IMR-90 (cell line): Measurements from ENCODE around the gene CR1L.

Experiments used
- CEBPB ChIP-seq: IDR thresholded peaks from 2 replicates; pipeline ENCODE4 v1.6.1; 2012; ENCODE audit warnings: low read depth, low read length, improper control_type of control experiment
- FOS ChIP-seq: fragments of 150-350 bp; IDR thresholded peaks from 2 replicates; pipeline ENCODE4 v1.6.1; 2016; ENCODE audit warnings: low read depth, low read length
- MAFK ChIP-seq: IDR thresholded peaks from 2 replicates; pipeline ENCODE4 v1.6.1; 2012; ENCODE audit warnings: low read depth, low read length, improper control_type of control experiment
- MAZ ChIP-seq: IDR thresholded peaks from 2 replicates; pipeline ENCODE4 v1.6.1; 2012; ENCODE audit warnings: low read depth, mild to moderate bottlenecking, low read length, improper control_type of control experiment, moderate library complexity, borderline replicate concordance
- MXI1 ChIP-seq: IDR thresholded peaks from 2 replicates; pipeline ENCODE4 v1.6.1; 2012; ENCODE audit warnings: low read depth, mild to moderate bottlenecking, low read length, moderate library complexity, borderline replicate concordance
- POLR2A ChIP-seq: IDR thresholded peaks from 2 replicates; pipeline ENCODE4 v1.6.1; 2012; ENCODE audit warnings: mild to moderate bottlenecking, low read depth, low read length
- RAD21 ChIP-seq: IDR thresholded peaks from 2 replicates; pipeline ENCODE4 v1.6.1; 2012; ENCODE audit warnings: low read length, improper control_type of control experiment
- RCOR1 ChIP-seq: IDR thresholded peaks from 2 replicates; pipeline ENCODE4 v1.6.1; 2012; ENCODE audit warnings: mild to moderate bottlenecking, low read length, improper control_type of control experiment; ENCODE audit not compliant: insufficient replicate concordance
- RFX5 ChIP-seq: IDR thresholded peaks from 2 replicates; pipeline ENCODE4 v1.8.0; 2012; ENCODE audit warnings: low read depth, mild to moderate bottlenecking, low read length, moderate library complexity
- SMC3 ChIP-seq: fragments of 150-350 bp; IDR thresholded peaks from 2 replicates; pipeline ENCODE4 v1.6.1; 2016; ENCODE audit warnings: low read depth, mild to moderate bottlenecking, antibody characterized with exemption, low read length, moderate library complexity
- TF ChIP-seq, protein P1 (sequence below): conservative IDR thresholded peaks from 2 replicates; pipeline ENCODE4 v1.5.1; 2012; ENCODE audit warnings: mild to moderate bottlenecking, low read depth, low read length, improper control_type of control experiment
- TF ChIP-seq, protein P2 (sequence below): fragments of 150-350 bp; IDR thresholded peaks from 2 replicates; pipeline ENCODE4 v1.6.1; 2017; ENCODE audit warnings: mild to moderate bottlenecking, antibody characterized with exemption, low read length, low read depth

GRCh38 chr1:207631137-207631536 lies 13.8 kb upstream of the CR1L start:
- no peak for TF ChIP-seq CEBPB
- no peak for TF ChIP-seq POLR2A
- TF ChIP-seq, protein P1, sequence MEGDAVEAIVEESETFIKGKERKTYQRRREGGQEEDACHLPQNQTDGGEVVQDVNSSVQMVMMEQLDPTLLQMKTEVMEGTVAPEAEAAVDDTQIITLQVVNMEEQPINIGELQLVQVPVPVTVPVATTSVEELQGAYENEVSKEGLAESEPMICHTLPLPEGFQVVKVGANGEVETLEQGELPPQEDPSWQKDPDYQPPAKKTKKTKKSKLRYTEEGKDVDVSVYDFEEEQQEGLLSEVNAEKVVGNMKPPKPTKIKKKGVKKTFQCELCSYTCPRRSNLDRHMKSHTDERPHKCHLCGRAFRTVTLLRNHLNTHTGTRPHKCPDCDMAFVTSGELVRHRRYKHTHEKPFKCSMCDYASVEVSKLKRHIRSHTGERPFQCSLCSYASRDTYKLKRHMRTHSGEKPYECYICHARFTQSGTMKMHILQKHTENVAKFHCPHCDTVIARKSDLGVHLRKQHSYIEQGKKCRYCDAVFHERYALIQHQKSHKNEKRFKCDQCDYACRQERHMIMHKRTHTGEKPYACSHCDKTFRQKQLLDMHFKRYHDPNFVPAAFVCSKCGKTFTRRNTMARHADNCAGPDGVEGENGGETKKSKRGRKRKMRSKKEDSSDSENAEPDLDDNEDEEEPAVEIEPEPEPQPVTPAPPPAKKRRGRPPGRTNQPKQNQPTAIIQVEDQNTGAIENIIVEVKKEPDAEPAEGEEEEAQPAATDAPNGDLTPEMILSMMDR: no peak
- TF ChIP-seq SMC3: no peak
- TF ChIP-seq MXI1: no peak
- no peak for TF ChIP-seq MAZ
- TF ChIP-seq RFX5: no peak
- no peak for TF ChIP-seq FOS
- TF ChIP-seq, protein P2, sequence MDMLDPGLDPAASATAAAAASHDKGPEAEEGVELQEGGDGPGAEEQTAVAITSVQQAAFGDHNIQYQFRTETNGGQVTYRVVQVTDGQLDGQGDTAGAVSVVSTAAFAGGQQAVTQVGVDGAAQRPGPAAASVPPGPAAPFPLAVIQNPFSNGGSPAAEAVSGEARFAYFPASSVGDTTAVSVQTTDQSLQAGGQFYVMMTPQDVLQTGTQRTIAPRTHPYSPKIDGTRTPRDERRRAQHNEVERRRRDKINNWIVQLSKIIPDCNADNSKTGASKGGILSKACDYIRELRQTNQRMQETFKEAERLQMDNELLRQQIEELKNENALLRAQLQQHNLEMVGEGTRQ: no peak
- no peak for TF ChIP-seq RCOR1
- TF ChIP-seq RAD21: no peak
- no peak for TF ChIP-seq MAFK
